HCT116 (cell line): ENCODE data around the gene MYH14. TPM values are rescaled to one million over a fixed set of nuclear protein-coding genes. Genes with fewer than 3 reads are reported as not detected.
A peak's percentile ranks its signal among the peaks of the same experiment; 100 is the strongest.

Experiments
- ATAC-seq: fragments of 200-7000 bp; cut with Tn5 transposase; 2 replicates; pipeline ENCODE4 v1.9.1; 2020; ENCODE audit warnings: mild to moderate bottlenecking, moderate library complexity
- BruUV-seq: library from RNA; stranded (reverse); fragments of 400-500 nt; replicated peaks from 2 replicates; lab custom pipeline; 2021; lab: Mats Ljungman, UMichigan
- CTCF ChIA-PET: fragments of 300-600 bp; sonication (Branson Sonifier 250); formaldehyde crosslinking; loops from one replicate; lab custom pipeline; 2021; ENCODE audit warnings: antibody characterized with exemption; lab: Charles Lee
- POLR2A ChIA-PET: fragments of 300-600, 350-600 bp; sonication (Branson Sonifier 250); formaldehyde crosslinking; loops from one replicate; lab custom pipeline; 2021; ENCODE audit warnings: antibody characterized with exemption; lab: Charles Lee
- RAD21 ChIA-PET, 2 experiments: fragments of 300-600 bp; sonication (Branson Sonifier 250); formaldehyde crosslinking; loops; one replicate each; lab custom pipeline; 2023; ENCODE audit warnings: low total read pairs in 2 of 2; ENCODE audit not compliant: uncharacterized antibody in 2 of 2, unreplicated experiment in 2 of 2, low non-redundant PET in 1 of 2; lab: Charles Lee
- DNase-seq: peaks from one replicate; pipeline ENCODE4 v3.0.0-alpha.2; 2010; ENCODE audit warnings: low read depth, low spot score
- H2AFZ ChIP-seq: fragments of 200-600 bp; shearing (Covaris generic), sonication (generic); 2 replicates; pipeline ENCODE4 v1.6.1; 2017; ENCODE audit warnings: low read depth, mixed run types, mixed read lengths, antibody characterized with exemption, low read length; ENCODE audit not compliant: poor library complexity, severe bottlenecking
- H3K27ac ChIP-seq: 2 replicates; pipeline ENCODE4 v1.5.1; 2012; ENCODE audit warnings: low read depth, low read length
- H3K27me3 ChIP-seq: fragments of 200-600 bp; sonication (generic); 2 replicates; pipeline ENCODE4 v1.6.1; 2016; ENCODE audit warnings: mixed run types, low read length, mixed read lengths; ENCODE audit not compliant: insufficient read depth
- H3K36me3 ChIP-seq, 2 experiments: fragments of 200-500 bp in 1 of 2; fragments of 200-600 bp in 1 of 2; sonication (Bioruptor generic) in 1 of 2; sonication (generic) in 1 of 2; 2 replicates each; pipeline versions ENCODE4 v1.5.1 to v1.6.1; 2014 to 2016; ENCODE audit warnings: low read length in 2 of 2, inconsistent platforms in 1 of 2, mixed read lengths in 1 of 2, mixed run types in 1 of 2; ENCODE audit not compliant: insufficient read depth in 2 of 2, control insufficient read depth in 1 of 2
- H3K4me1 ChIP-seq, 2 experiments: fragments of 200-600 bp in 1 of 2; sonication (generic) in 1 of 2; 2 replicates each; pipeline versions ENCODE4 v1.5.1 to v1.6.1; 2012 to 2017; ENCODE audit warnings: low read length in 2 of 2, inconsistent platforms in 1 of 2, mild to moderate bottlenecking in 1 of 2, mixed read lengths in 1 of 2, mixed run types in 1 of 2, moderate library complexity in 1 of 2; ENCODE audit not compliant: insufficient read depth in 2 of 2, control insufficient read depth in 1 of 2
- H3K4me2 ChIP-seq: fragments of 200-600 bp; sonication (generic); 2 replicates; pipeline ENCODE4 v1.6.1; 2017; ENCODE audit warnings: mixed run types, low read length, mixed read lengths
- H3K4me3 ChIP-seq, 2 experiments: fragments of 200-600 bp in 1 of 2; sonication (generic) in 1 of 2; replicated peaks in 1 of 2; 2 replicates each; pipeline ENCODE4 v1.5.1; 2011 to 2016; ENCODE audit warnings: low read length in 2 of 2, control low read depth in 1 of 2, low read depth in 1 of 2, mild to moderate bottlenecking in 1 of 2, mixed read lengths in 1 of 2, mixed run types in 1 of 2
- H3K79me2 ChIP-seq: fragments of 200-600 bp; sonication (generic); 2 replicates; pipeline ENCODE4 v1.6.1; 2017; ENCODE audit warnings: mild to moderate bottlenecking, mixed run types, low read length, moderate library complexity, mixed read lengths; ENCODE audit not compliant: insufficient read depth
- H3K9ac ChIP-seq: fragments of 200-600 bp; sonication (generic); 2 replicates; pipeline ENCODE4 v1.6.1; 2016; ENCODE audit warnings: low read length, mixed read lengths
- H3K9me2 ChIP-seq: fragments of 200-600 bp; sonication (generic), shearing (Covaris generic); 2 replicates; pipeline ENCODE4 v1.6.1; 2017; ENCODE audit warnings: mixed run types, mild to moderate bottlenecking, moderate library complexity; ENCODE audit not compliant: insufficient read depth
- H3K9me3 ChIP-seq, 2 experiments: fragments of 200-500 bp in 1 of 2; fragments of 200-600 bp in 1 of 2; sonication (Bioruptor generic) in 1 of 2; sonication (generic) in 1 of 2; 2 replicates each; pipeline ENCODE4 v1.6.1; 2014 to 2017; ENCODE audit warnings: low read length in 2 of 2, mixed read lengths in 2 of 2, inconsistent platforms in 1 of 2, low read depth in 1 of 2, mild to moderate bottlenecking in 1 of 2, mixed run types in 1 of 2, moderate library complexity in 1 of 2; ENCODE audit not compliant: control insufficient read depth in 1 of 2, insufficient read depth in 1 of 2
- H4K20me1 ChIP-seq: fragments of 200-600 bp; sonication (generic), shearing (Covaris generic); 2 replicates; pipeline ENCODE4 v1.6.1; 2017; ENCODE audit warnings: mixed run types, mild to moderate bottlenecking, moderate library complexity; ENCODE audit not compliant: insufficient read depth
- CEBPB ChIP-seq: IDR thresholded peaks from 2 replicates; pipeline ENCODE4 v1.6.1; 2012; ENCODE audit warnings: low read depth
- ELF1 ChIP-seq: IDR thresholded peaks from 2 replicates; pipeline ENCODE4 v1.6.1; 2012; ENCODE audit warnings: low read depth, borderline replicate concordance
- EZH2 ChIP-seq: fragments of 200-600 bp; sonication (generic); IDR thresholded peaks from 2 replicates; pipeline ENCODE4 v1.6.1; 2017; ENCODE audit warnings: antibody characterized with exemption, mixed run types
- RAD21 ChIP-seq: IDR thresholded peaks from 2 replicates; pipeline ENCODE4 v1.6.1; 2012; ENCODE audit warnings: low read depth, mild to moderate bottlenecking
- TCF7L2 ChIP-seq: IDR thresholded peaks from 2 replicates; pipeline ENCODE4 v1.7.0; 2011; ENCODE audit warnings: borderline replicate concordance, inconsistent platforms; ENCODE audit not compliant: insufficient read depth, insufficient read length; ENCODE audit errors: extremely low read depth
- YY1 ChIP-seq: IDR thresholded peaks from 2 replicates; pipeline ENCODE4 v1.6.1; 2011; ENCODE audit warnings: low read length, low read depth, moderate library complexity, mild to moderate bottlenecking; ENCODE audit not compliant: insufficient replicate concordance; ENCODE audit errors: extremely low read depth
- intact Hi-C: fragments of 100-400 bp; cut with micrococcal nuclease; formaldehyde crosslinking; loops from 2 replicates; pipeline ENCODE4 v1.10.0; 2022
- total RNA-seq: library from RNA; stranded (reverse); gene quantifications from one replicate; pipeline ENCODE4 v1.2.1, GENCODE V29; 2021; ENCODE audit not compliant: unreplicated experiment
- TF ChIP-seq, protein P1 (sequence below): IDR thresholded peaks from 2 replicates; pipeline ENCODE4 v1.6.1; 2012

Gene MYH14
- total RNA-seq, 1 experiment from 2014 or later: 60.1 TPM

DNA sequence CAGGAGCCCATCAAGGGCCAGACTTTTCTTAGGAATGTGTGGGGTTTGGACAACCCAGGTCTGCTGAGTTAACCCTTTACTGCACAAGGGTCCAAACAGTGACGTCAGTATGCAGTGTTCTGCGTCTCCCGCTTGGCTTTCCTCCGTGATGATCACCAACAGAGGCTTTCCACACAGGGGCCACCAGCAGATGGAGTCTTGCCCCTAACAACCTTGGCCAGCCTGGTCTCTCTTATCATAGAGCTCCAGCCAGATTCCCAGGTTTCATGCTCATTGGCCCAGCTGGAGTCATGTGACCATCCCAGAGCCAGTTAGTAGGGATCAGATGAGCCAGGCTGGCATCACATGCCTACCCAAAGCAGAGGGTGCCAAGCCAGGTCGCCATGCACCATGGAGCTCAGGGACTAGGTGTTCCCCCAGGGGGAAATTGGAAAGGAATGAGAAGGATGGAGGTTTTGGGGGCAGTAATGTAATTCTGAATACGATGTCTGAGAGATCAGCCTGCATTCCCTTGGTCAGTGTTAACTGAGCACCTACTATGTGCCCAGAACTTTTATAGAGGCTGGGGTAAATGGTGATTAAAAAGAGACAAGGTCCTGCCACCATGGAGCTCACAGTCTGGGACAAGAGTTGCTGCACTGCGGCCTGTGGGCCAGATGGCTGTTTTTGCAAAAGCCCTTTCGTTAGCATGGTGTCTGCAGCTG lies 61.2 kb downstream of the MYH14 start:
- intact Hi-C loops: no loop called here
- Histone ChIP-seq H3K4me3 (no peak overlapping the region), H3K79me2 (no peaks in the 10 kb centered on the region), H4K20me1 (no peaks in the 10 kb centered on the region), H3K9me3 (no peaks in the 10 kb centered on the region), H3K9me2 (no peaks in the 10 kb centered on the region), H3K4me2 (no peak overlapping the region), H3K4me1 (peaks cover 0 to 9% of the 10 kb centered on the region in 2 experiments; a peak in 2 of 4 replicates), H3K27me3 (no peaks in the 10 kb centered on the region), H3K9ac (no peak overlapping the region), H3K27ac (no peak overlapping the region), H2AFZ (no peak overlapping the region), H3K36me3 (peaks cover 4 to 5% of the 10 kb centered on the region in 2 experiments; a peak in 3 of 4 replicates)
- POLR2A ChIA-PET: no interaction called here
- peak; percentile 24 for ATAC-seq
- BruUV-seq: no TSS peak
- peak; percentile 17; the same call in 1 of the 2 replicates for TF ChIP-seq RAD21
- TF ChIP-seq, protein P1, sequence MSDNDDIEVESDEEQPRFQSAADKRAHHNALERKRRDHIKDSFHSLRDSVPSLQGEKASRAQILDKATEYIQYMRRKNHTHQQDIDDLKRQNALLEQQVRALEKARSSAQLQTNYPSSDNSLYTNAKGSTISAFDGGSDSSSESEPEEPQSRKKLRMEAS: no peak
- CTCF ChIA-PET: interaction anchor here (1.4 to 2.3 kb wide), 3 partner anchors 10 to 92 kb away, joined by 3 to 7 read pairs (median 3); no protein-coding TSS in a partner anchor
- no peak for DNase-seq
- RAD21 ChIA-PET: no interaction called here

DNA sequence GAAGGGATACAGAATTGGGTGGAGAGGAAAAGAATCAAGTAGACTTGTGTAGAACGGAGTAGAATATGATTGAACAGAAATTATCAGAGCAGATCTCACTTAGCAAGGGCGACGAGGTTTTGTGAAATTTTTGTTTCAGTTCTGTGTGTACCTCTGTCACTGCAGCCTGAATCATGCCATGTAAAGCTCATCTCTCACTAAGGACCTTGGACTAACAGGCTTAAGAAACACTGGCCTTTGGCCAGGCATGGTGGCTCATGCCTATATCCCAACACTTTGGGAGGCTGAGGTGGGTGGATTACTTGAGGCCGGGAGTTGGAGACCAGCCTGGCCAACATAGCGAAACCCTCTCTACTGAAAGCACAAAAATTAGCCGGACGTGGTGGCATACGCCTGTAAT lies 62.6 kb downstream of the MYH14 start:
- ChIA-PET CTCF (interaction anchor here (1.3 to 2.3 kb wide), 3 partner anchors 14 to 94 kb away, joined by 3 to 7 read pairs (median 4); no protein-coding TSS in a partner anchor), RAD21 (no interaction called here), POLR2A (interaction anchor here (0.6 kb wide), 1 partner anchor 59 kb away, joined by 3 read pairs; no protein-coding TSS in a partner anchor)
- Histone ChIP-seq H3K4me2 (no peak overlapping the region), H3K36me3 (peaks cover 4 to 5% of the 10 kb centered on the region in 2 experiments; a peak in 3 of 4 replicates), H3K9me3 (no peaks in the 10 kb centered on the region), H3K9me2 (no peaks in the 10 kb centered on the region), H3K4me1 (peaks cover 0 to 9% of the 10 kb centered on the region in 2 experiments; a peak in 2 of 4 replicates), H3K9ac (no peak overlapping the region), H3K79me2 (no peaks in the 10 kb centered on the region), H2AFZ (no peak overlapping the region), H3K4me3 (no peak overlapping the region), H4K20me1 (no peaks in the 10 kb centered on the region), H3K27me3 (no peaks in the 10 kb centered on the region), H3K27ac (no peak overlapping the region)
- no peak for ATAC-seq
- no TSS peak for BruUV-seq
- intact Hi-C loops: no loop called here
- DNase-seq: no peak
- TF ChIP-seq ELF1: no peak
- TF ChIP-seq YY1: no peak
- TF ChIP-seq TCF7L2: no peak
- no peak for TF ChIP-seq EZH2
- no peak for TF ChIP-seq CEBPB
- TF ChIP-seq RAD21: no peak
